HG03342 (cell line): ENCODE data around the gene ARHGAP1.
"Not testable (repeated sequence)": the region's sequence is repeated elsewhere in the genome, so short reads cannot be mapped to it uniquely, and the experiment has no call there.

Experiments used
- ATAC-seq: cut with Tn5 transposase; IDR thresholded peaks from one replicate; pipeline ENCODE4 v1.9.1; 2021; ENCODE audit warnings: mild to moderate bottlenecking, moderate library complexity; ENCODE audit not compliant: unreplicated experiment

The ARHGAP1 gene

DNA sequence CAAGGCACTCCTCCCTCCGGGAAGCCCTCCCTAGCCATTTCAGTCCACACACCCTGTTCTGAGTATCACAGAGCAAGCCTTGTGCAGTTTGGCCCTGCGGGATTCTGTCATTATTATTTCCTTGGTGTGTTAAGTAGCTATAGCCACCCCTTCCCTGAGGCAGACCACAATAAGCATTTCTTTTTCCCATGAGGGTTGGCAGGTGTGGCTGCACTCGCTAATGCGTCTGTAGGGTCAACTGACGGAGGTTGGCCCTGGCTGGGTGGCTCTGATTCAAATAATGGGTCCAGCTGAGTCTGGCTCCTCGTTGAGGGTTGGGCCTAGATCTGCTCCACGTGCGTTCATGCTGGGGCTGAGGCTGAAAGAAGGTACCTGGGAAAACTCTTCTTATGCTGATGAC lies 23.7 kb upstream of the ARHGAP1 start:
- no peak for ATAC-seq

GRCh38 chr11:46723359-46723680 lies 22.9 kb upstream of the ARHGAP1 start:
- ATAC-seq: no peak

DNA sequence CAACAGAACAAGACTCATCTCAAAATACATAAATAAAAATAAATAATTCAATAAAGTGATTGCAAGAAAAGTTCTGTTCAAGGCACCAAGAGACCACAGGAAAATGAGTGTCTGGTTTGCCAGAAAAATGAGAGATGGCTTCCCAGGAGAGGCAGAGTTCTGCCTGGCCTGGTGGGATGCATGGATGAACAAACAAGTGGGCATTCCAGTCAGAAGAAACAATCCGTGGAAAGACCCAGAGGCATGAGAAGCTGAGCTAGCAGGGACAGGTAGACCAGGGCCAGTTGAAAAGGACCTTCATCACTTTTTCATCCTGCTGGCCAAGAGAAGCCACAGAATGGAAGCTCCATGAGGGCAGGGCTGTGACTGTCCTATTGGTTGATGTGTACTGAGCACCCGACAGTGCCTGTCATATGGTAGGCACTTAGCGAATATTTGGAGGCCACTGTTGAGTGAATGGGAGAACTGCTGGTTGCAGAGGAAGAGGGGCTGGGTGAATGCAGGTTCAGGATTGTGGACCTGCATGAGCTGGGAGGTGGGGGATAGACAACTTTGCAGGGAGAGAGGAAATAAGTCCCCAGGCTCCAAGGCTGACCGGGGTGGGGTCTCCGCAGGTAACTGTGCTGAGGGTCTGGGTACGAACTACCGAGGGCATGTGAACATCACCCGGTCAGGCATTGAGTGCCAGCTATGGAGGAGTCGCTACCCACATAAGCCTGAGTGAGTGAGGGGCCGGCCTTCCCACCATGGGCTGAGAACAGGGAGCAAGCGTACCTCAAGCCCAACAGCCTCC lies 22.3 kb upstream of the ARHGAP1 start:
- no peak for ATAC-seq

GRCh38 chr11:46721286-46721685 lies 20.9 kb upstream of the ARHGAP1 start:
- ATAC-seq: no peak

DNA sequence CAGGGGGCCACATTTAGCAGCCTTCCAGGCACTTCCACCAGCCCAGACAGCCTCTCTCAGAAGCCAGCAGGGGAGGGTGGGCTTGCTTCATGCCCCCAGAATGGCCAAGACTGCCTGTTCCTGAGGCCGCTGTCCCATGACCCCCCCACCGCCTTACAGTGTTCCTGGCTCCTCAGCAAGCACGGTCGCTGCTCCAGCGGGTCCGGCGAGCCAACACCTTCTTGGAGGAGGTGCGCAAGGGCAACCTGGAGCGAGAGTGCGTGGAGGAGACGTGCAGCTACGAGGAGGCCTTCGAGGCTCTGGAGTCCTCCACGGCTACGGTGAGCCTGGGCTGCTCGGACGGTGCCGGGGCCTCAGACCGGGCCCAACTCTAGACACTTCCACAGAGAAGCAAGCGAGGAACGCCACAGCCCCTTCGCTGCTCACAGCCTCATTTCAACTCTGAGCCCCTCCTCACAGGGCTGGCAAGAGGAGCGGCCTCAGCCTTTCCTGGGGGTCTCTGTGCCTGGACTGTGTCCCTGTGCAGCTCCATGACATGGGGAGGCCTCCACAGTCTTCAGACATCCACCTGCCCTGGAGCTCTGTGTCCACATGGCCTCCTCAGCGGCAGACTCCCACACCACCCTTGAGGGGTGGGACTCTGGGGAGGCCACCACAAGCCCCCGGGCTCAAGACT lies 19.3 kb upstream of the ARHGAP1 start:
- no peak for ATAC-seq

GRCh38 chr11:46719048-46719542 lies 18.7 kb upstream of the ARHGAP1 start, which contains the start of gene F2:
Gene F2, plus strand, starts transcription at chr11:46719213. Its CDS starts 23 bp downstream, at chr11:46719236.
- ATAC-seq: no peak

DNA sequence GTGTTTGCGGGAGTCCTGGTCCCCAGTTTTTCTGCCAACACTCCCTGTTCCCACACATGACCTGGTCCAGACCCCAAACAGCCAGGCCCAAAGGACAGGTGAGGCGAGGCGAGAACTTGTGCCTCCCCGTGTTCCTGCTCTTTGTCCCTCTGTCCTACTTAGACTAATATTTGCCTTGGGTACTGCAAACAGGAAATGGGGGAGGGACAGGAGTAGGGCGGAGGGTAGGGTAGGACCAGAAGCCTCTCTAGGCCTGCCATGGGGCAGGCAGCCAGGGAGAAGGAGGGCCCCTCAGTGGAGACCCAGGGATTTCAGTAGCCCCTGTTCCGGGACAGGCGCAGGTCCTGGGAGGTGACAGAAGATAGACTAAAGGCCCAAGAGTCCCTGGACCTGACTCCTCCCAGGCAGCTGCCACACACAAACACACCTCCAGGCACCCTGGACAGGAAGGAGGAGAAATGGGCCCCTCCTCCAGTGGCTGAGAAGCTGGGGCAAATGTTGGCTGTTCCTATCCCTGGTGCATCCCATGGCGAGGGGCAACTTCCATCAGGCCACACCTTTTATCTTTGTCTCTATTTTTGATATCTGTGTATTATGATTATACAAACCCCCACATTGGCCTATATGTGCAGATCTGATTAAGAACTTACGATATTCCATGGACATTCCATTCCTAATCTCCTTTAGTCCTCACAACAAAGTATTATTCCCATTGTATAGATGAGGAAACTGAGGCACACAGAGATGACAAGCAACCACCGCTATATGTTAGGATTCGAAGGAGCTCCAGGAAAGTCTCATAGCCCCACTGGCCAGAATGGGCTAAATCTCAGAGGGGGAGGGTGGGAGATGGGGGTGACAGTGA lies 18.0 kb upstream of the ARHGAP1 start:
- no peak for ATAC-seq

DNA sequence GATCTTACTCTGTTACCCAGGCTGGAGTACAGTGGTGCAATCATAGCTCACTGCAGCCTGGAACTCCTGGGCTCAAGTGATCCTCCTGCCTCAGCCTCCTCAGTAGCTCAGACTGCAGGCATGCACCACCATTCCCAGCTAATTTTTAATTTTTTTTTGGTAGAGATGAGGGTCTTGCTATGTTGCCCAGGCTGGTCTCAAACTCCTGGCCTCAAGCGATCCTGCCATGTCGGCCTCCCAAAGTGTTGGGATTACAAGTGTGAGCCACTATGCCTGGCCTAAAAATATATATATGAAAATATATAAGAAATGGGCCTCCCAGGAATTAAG lies 17.4 kb upstream of the ARHGAP1 start:
- not testable (repeated sequence) for ATAC-seq

DNA sequence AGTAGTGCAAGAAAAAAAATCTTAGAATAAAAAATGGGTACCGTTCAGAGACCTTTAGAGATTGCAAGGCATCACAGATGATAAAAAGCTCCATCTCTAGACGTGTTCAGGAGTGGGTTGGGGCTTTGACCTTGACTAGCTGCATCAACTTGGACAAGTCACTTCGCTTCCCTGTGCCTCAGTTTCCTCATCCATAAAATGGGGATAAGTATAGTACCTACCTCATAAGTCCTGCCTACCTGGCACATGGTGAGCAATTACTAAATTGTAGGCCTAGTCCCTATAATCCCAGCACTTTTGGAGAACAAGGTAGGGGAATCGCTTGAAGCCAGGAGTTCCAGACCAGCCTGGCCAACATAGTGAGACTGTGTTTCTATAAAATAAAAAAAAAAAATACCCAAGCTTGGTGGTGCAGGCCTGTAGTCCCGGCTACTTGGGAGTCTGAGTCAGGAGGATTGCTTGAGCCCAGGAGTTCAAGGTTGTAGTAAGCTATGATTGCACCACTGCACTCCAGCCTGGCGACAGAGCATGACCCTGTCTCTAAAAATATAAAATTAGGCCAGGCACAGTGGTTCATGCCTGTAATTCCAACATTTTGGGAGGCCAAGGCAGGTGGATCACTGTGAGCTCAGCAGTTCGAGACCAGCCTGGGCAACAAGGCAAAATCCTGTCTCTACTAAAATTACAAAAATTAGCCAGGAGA lies 12.6 kb upstream of the ARHGAP1 start:
- ATAC-seq: no peak

GRCh38 chr11:46711303-46711702 lies 10.9 kb upstream of the ARHGAP1 start:
- ATAC-seq: no peak

DNA sequence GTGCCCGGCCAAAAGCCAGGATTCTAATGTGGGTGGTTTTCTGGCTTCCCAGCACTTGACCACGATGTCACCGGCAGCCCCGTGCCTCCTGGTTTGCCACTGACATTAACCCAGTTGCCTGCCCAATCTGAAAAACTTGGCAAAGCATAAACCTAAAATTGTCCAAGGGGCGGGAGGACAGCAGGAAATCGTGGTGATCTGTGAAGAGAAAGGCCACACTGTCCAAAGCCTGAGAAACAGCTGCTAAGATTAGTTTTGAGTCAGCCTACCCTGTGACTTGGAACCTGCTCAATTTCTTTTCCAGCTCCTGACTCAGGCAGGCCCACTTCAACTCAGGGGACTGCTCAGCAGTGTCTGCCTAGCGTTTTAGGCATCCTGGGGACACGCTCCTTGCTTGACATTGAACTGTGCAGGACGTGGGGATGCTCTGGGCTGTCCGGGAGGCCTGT lies 10.4 kb upstream of the ARHGAP1 start:
- ATAC-seq: no peak

DNA sequence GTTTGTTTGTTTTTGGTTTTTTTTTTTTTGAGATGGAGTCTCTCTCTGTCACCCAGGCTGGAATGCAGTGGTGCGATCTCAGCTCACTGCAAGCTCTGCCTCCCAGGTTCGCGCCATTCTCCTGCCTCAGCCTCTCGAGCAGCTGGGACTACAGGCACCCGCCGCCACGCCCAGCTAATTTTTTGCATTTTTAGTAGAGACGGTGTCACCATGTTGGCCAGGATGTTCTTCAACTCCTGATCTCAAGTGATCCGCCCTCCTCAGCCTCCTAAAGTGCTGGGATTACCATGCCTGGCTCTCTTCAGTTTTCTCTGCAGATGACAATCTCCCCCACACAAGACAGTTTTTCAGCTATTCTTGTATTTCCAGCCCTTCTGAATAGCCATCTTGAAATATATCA lies 8.9 kb upstream of the ARHGAP1 start:
- not testable (repeated sequence) for ATAC-seq

DNA sequence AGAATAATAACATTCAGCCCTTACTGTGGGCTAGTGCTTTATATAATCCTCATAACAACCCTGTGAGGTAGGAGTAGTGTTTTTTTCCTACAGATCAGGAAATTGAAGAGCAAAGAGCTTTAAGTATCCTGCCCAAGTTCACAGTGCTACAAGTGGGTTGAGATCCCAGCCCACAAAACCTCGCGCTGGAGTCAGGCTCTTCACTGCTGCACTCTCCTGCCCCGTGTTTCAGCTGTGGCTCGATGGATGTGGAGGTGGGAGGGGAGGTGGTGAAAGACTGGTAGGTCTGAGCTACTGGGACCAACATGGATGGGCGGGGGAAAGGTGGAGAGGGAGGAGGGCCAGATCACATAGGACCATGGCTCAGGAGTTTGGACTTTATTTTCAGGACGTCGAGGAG lies 6.5 kb upstream of the ARHGAP1 start:
- no peak for ATAC-seq

DNA sequence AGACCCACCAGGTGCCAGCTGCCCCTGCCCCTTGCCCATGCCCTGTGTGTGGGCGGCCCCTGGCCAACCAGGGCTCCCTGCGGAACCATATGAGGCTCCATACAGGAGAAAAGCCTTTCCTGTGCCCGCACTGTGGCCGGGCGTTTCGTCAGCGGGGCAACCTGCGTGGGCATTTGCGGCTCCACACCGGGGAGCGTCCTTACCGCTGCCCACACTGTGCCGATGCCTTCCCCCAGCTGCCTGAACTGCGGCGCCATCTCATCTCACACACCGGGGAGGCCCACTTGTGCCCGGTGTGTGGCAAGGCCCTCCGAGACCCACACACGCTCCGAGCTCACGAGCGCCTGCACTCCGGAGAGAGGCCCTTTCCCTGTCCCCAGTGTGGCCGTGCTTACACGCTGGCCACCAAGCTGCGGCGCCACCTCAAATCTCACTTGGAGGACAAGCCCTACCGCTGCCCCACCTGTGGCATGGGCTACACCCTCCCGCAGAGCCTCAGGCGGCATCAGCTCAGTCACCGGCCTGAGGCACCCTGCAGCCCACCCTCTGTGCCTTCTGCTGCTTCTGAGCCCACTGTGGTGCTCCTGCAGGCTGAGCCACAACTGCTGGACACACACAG lies 4.8 kb upstream of the ARHGAP1 start:
- ATAC-seq: no peak

DNA sequence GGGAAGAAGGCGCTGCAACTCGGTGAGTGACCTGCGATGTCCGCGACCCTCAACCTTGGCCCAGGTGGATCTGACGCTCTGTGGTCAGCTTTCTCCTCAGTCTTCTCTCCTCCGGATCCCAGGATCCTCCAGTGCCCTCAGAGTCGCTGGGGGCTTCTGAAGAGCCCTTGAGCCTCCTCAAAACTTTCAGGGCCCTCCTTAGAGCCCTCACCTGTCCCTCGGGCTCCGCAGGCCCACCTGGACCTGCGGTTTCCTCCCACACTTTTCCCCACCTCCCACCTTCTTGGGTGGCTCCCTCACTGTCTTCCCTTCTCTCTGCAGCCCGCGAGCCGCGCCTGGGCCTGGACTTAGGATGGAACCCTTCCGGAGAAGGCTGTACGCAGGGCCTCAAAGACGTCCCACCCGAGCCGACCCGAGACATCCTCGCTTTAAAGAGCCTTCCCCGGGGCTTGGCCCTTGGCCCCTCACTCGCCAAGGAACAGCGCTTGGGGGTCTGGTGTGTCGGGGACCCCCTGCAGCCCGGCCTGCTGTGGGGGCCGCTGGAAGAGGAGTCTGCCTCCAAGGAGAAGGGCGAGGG lies 747 bp upstream of the ARHGAP1 start:
- no peak for ATAC-seq

DNA sequence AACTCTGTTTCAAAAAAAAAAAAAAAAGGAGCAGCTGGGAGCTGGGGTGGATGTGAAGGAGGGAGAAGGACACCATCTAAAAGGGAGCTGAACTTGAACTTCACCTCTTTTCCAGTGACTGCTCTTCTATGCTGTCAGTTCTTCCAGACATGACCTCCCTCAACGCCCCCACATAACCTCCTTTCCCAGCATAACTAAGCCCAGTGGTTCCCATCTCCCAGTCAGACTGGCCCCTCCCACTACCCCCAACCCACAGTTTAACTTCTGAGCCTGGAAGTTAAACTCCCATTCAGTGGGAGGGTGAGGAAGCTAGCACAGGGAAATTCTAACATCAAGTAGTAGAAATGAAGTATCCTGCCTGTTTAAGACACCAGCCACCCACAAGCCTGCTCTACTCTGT lies 1.8 kb downstream of the ARHGAP1 start:
- no peak for ATAC-seq

GRCh38 chr11:46697723-46698122 lies 2.7 kb downstream of the ARHGAP1 start:
- ATAC-seq: no peak

DNA sequence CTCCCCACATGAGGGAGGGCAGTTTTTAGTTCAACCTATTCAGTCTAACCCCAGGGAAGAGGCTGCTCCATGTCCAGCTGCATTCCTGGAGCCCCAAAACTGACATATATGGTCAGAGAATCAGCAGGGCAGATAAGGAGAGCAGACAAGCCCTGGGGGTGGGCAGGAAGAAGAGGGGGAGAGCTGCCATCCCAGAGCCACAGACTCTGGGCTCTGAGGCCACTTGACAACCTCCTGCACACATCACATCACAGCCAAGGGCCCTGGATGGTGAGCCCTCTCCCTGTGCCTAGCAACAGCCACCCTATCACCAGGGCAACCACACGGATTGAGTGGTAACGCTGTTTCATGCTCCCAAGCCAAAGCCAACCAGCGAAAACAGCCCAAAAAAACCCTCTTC lies 3.1 kb downstream of the ARHGAP1 start:
- no peak for ATAC-seq

- ATAC-seq: no peak
Measured at GRCh38 chr11:46696212-46696558, 4.2 kb downstream of the ARHGAP1 start.
